NCI-H2196 treated with DMSO at 0.1 percent for 48 hours (cell line): Measurements from ENCODE around the gene ALPI.

Experiments
- DNase-seq: peaks from one replicate; lab custom pipeline; 2025; ENCODE audit not compliant: unreplicated experiment; lab: John Stamatoyannopoulos, UW

The ALPI gene

GRCh38 chr2:232458661-232459418 is 2.9 kb downstream of the ALPI start:
- DNase-seq = no peak

- DNase-seq = no peak
Measured at GRCh38 chr2:232459419-232460035, 3.6 kb downstream of the ALPI start.

- no peak for DNase-seq
Measured at GRCh38 chr2:232460171-232460570, 4.2 kb downstream of the ALPI start.

- DNase-seq = no peak
Measured at GRCh38 chr2:232463701-232464543, 8.0 kb downstream of the ALPI start.

- no peak for DNase-seq
Measured at GRCh38 chr2:232464544-232464885, 8.6 kb downstream of the ALPI start.

- DNase-seq = no peak
Measured at GRCh38 chr2:232465061-232465460, 9.1 kb downstream of the ALPI start.

GRCh38 chr2:232466221-232466620 is 10.3 kb downstream of the ALPI start:
- DNase-seq = no peak

- peak; percentile 11 for DNase-seq
Measured at GRCh38 chr2:232473467-232473890, 17.5 kb downstream of the ALPI start.

- no peak for DNase-seq
Measured at GRCh38 chr2:232476045-232476444, 20.1 kb downstream of the ALPI start.

- no peak for DNase-seq
Measured at GRCh38 chr2:232476791-232477190, 20.8 kb downstream of the ALPI start.

- no peak for DNase-seq
Measured at GRCh38 chr2:232477751-232478510, 22.0 kb downstream of the ALPI start.

- DNase-seq = no peak
Measured at GRCh38 chr2:232478571-232479340, 22.8 kb downstream of the ALPI start.

- DNase-seq = no peak
Measured at GRCh38 chr2:232479341-232480200, 23.6 kb downstream of the ALPI start.

GRCh38 chr2:232480201-232481190 is 24.5 kb downstream of the ALPI start:
- DNase-seq = no peak

GRCh38 chr2:232481322-232482140 is 25.6 kb downstream of the ALPI start:
- DNase-seq = no peak

- no peak for DNase-seq
Measured at GRCh38 chr2:232482301-232483238, 26.6 kb downstream of the ALPI start.
